Endothelial cell of umbilical vein (primary cell): ENCODE measurements around the gene GIGYF2. TPM values are rescaled to one million over a fixed set of nuclear protein-coding genes. Genes with fewer than 3 reads are reported as not detected.

Experiments used
- BruUV-seq: library from RNA; stranded (reverse); fragments of 400-500 nt; replicated peaks from 2 replicates; lab custom pipeline; 2021; lab: Mats Ljungman, UMichigan
- CTCF ChIA-PET: fragments of 300-600, 350-600 bp; sonication (Branson Sonifier 250); formaldehyde crosslinking; loops from one replicate; lab custom pipeline; 2021; ENCODE audit warnings: antibody characterized with exemption, inconsistent platforms; lab: Charles Lee
- POLR2A ChIA-PET: fragments of 300-600, 350-600 bp; sonication (Branson Sonifier 250); formaldehyde crosslinking; loops from one replicate; lab custom pipeline; 2021; ENCODE audit warnings: antibody characterized with exemption, inconsistent platforms; lab: Charles Lee
- DNase-seq: peaks from one replicate; pipeline ENCODE4 v3.0.0-alpha.2; 2011; ENCODE audit warnings: low read depth, low spot score
- FAIRE-seq: peaks from 2 replicates; lab custom pipeline; 2011; peaks lifted over from hg19 to GRCh38; lab: Jason Lieb, UNC
- H2AFZ ChIP-seq: 2 replicates; pipeline ENCODE4 v1.6.0; 2012; ENCODE audit warnings: low read depth, low read length, control low read depth, inconsistent platforms
- H3K27ac ChIP-seq: 2 replicates; pipeline ENCODE4 v1.5.1; 2011; ENCODE audit warnings: low read depth, mild to moderate bottlenecking, control low read depth, low read length, moderate library complexity; ENCODE audit not compliant: insufficient read depth
- H3K27me3 ChIP-seq, 2 experiments: 2 replicates each; pipeline versions ENCODE4 v1.6.0 to v1.6.1; 2011; ENCODE audit warnings: low read length in 2 of 2, mixed read lengths in 1 of 2; ENCODE audit not compliant: control insufficient read depth in 2 of 2, insufficient read depth in 2 of 2
- H3K36me3 ChIP-seq, 2 experiments: 2 replicates in 1 of 2; 3 replicates in 1 of 2; pipeline ENCODE4 v1.5.1; 2011; ENCODE audit warnings: low read length in 2 of 2, mild to moderate bottlenecking in 1 of 2, moderate library complexity in 1 of 2; ENCODE audit not compliant: control insufficient read depth in 2 of 2, insufficient read depth in 2 of 2; ENCODE audit errors: extremely low read depth in 1 of 2
- H3K4me1 ChIP-seq: 3 replicates; pipeline ENCODE4 v1.5.1; 2011; ENCODE audit warnings: mild to moderate bottlenecking, low read length; ENCODE audit not compliant: control insufficient read depth, insufficient read depth; ENCODE audit errors: extremely low read depth
- H3K4me2 ChIP-seq: 2 replicates; pipeline ENCODE4 v1.6.1; 2011; ENCODE audit warnings: low read length, control low read depth, mixed read lengths; ENCODE audit not compliant: insufficient read depth
- H3K4me3 ChIP-seq, 3 experiments: fragments of 200-600 bp in 1 of 3; sonication (generic), shearing (Covaris generic) in 1 of 3; replicated peaks in 1 of 3; 2 replicates each; pipeline ENCODE4 v1.5.1; 2011 to 2016; ENCODE audit warnings: control low read depth in 3 of 3, low read length in 3 of 3, mild to moderate bottlenecking in 2 of 3, inconsistent platforms in 1 of 3, low read depth in 1 of 3, moderate library complexity in 1 of 3; ENCODE audit not compliant: insufficient read depth in 1 of 3
- H3K79me2 ChIP-seq: 2 replicates; pipeline ENCODE4 v1.6.0; 2012; ENCODE audit warnings: low read length, inconsistent platforms; ENCODE audit not compliant: control insufficient read depth, insufficient read depth
- H3K9ac ChIP-seq: replicated peaks from 2 replicates; pipeline ENCODE3; 2011; ENCODE audit warnings: low read length, control low read depth; ENCODE audit not compliant: insufficient read depth; ENCODE audit errors: extremely low read depth
- H3K9me1 ChIP-seq: replicated peaks from 3 replicates; pipeline ENCODE4 v1.6.0; 2011; ENCODE audit warnings: mild to moderate bottlenecking, low read length; ENCODE audit not compliant: control insufficient read depth, insufficient read depth; ENCODE audit errors: extremely low read depth
- H3K9me3 ChIP-seq: replicated peaks from 2 replicates; pipeline ENCODE4 v1.5.1; 2012; ENCODE audit warnings: low read length, inconsistent platforms; ENCODE audit not compliant: control insufficient read depth, insufficient read depth
- H4K20me1 ChIP-seq: replicated peaks from 2 replicates; pipeline ENCODE3; 2011; ENCODE audit warnings: mild to moderate bottlenecking, low read length; ENCODE audit not compliant: control insufficient read depth, insufficient read depth; ENCODE audit errors: extremely low read depth
- EZH2 ChIP-seq: IDR thresholded peaks from 2 replicates; pipeline ENCODE4 v1.6.1; 2012; ENCODE audit warnings: borderline replicate concordance, low read depth, mild to moderate bottlenecking, moderate library complexity, low read length, inconsistent platforms; ENCODE audit not compliant: severe bottlenecking
- FOS ChIP-seq: IDR thresholded peaks from 2 replicates; pipeline ENCODE4 v1.6.1; 2011; ENCODE audit warnings: mild to moderate bottlenecking, low read length, moderate library complexity, borderline replicate concordance; ENCODE audit not compliant: insufficient read depth
- GATA2 ChIP-seq: IDR thresholded peaks from 2 replicates; pipeline ENCODE4 v1.7.0; 2011; ENCODE audit warnings: low read depth, mild to moderate bottlenecking, moderate library complexity, mixed read lengths, low read length; ENCODE audit not compliant: insufficient read length, insufficient read depth
- JUN ChIP-seq: IDR thresholded peaks from 2 replicates; pipeline ENCODE4 v1.6.1; 2011; ENCODE audit warnings: borderline replicate concordance, low read depth; ENCODE audit not compliant: insufficient read length, insufficient read depth
- MYC ChIP-seq: IDR thresholded peaks from one replicate; pipeline ENCODE4 v1.6.1; 2011; ENCODE audit warnings: mild to moderate bottlenecking, low read depth, low read length
- POLR2A ChIP-seq: IDR thresholded peaks from 2 replicates; pipeline ENCODE4 v1.6.1; 2012; ENCODE audit warnings: low read depth, mild to moderate bottlenecking, control low read depth, low read length
- POLR2AphosphoS5 ChIP-seq: IDR thresholded peaks from 2 replicates; pipeline ENCODE4 v1.6.1; 2012; ENCODE audit warnings: low read depth, mild to moderate bottlenecking, control low read depth, low read length, moderate library complexity; ENCODE audit not compliant: insufficient read depth
- dilution Hi-C: fragments of 300-500 bp; cut with MboI; formaldehyde crosslinking; loops from one replicate; pipeline ENCODE4 v1.15.0; 2019; ENCODE audit warnings: low sequenced_read_pairs; ENCODE audit not compliant: extremely low pct_ligation_motif_present
- intact Hi-C: fragments of 100-400 bp; cut with micrococcal nuclease; formaldehyde crosslinking; loops from one replicate; pipeline ENCODE4 v1.10.0; 2022
- polyA plus RNA-seq, 4 experiments: library from polyadenylated mRNA; depleted of rRNA in 3 of 4; stranded (reverse) in 3 of 4; unstranded in 1 of 4; fragments of >200 nt; gene quantifications; 2 replicates each; pipeline versions ENCODE4 v1.2.1 to v1.2.3, GENCODE V29; 2011 to 2012; ENCODE audit warnings: missing spikeins in 1 of 4
- total RNA-seq: library from RNA; stranded (reverse); gene quantifications from 2 replicates; pipeline ENCODE4 v1.2.3, GENCODE V29; 2021
- TF ChIP-seq, protein P1 (sequence below): IDR thresholded peaks from 2 replicates; pipeline ENCODE4 v1.6.1; 2011; ENCODE audit not compliant: insufficient read depth, insufficient read length
- TF ChIP-seq, protein P2 (sequence below), 2 donors: IDR thresholded peaks; 1 replicate in 1 of 2; 2 replicates in 1 of 2; pipeline ENCODE4 v1.5.1; 2011; ENCODE audit warnings: low read length in 2 of 2, mild to moderate bottlenecking in 2 of 2, moderate library complexity in 2 of 2, control low read depth in 1 of 2, inconsistent platforms in 1 of 2, low read depth in 1 of 2; ENCODE audit not compliant: insufficient read depth in 1 of 2; ENCODE audit errors: extremely low read depth in 1 of 2

Gene GIGYF2
- total and polyA plus RNA-seq, 2 donors (not counting 3 experiments of a cell fraction or from before 2014, with no cell fraction given), result 22.9 to 56.4 TPM

DNA sequence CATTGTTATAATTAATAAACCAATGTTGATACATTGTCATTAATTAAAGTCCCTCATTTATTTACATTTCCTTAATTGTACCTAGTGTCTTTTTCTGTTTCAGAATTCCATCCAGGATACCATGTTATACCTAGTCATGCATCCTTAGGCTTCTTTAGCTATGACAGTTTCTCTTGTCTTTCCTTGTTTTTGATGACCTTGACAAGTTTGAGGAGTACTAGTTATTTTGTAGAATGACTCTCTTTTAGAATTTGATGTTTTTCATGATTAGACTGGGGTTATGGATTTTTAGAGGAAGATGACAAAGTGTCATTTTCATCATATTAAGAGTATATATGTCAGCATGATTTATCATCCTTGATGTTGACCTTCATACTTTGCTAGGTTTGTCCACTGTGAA, 16.4 kb downstream of the GIGYF2 start:
- dilution Hi-C loops (no loop called here), intact Hi-C loops (no loop called here)
- H2AFZ ChIP-seq, result no peak overlapping the region
- no peak overlapping the region for H3K27ac ChIP-seq
- DNase-seq (no peak), FAIRE-seq (no peak)
- H3K9me1 ChIP-seq, result no peaks in the 10 kb centered on the region
- H3K27me3 ChIP-seq, result no peaks in the 10 kb centered on the region
- ChIA-PET CTCF (no interaction called here), POLR2A (no interaction called here)
- no peaks in the 10 kb centered on the region for H3K36me3 ChIP-seq
- BruUV-seq, result no TSS peak
- H3K4me1 ChIP-seq, result no peaks in the 10 kb centered on the region
- H3K9me3 ChIP-seq, result no peaks in the 10 kb centered on the region
- H4K20me1 ChIP-seq, result peaks cover 10% of the 10 kb centered on the region
- TF ChIP-seq GATA2 (no peak), JUN (no peak), POLR2A (no peak), MYC (no peak)
- TF ChIP-seq, protein P1, sequence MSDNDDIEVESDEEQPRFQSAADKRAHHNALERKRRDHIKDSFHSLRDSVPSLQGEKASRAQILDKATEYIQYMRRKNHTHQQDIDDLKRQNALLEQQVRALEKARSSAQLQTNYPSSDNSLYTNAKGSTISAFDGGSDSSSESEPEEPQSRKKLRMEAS, result no peak
- H3K9ac ChIP-seq, result no peak overlapping the region
- H3K4me2 ChIP-seq, result no peak overlapping the region
- peaks cover 77% of the 10 kb centered on the region for H3K79me2 ChIP-seq
- H3K4me3 ChIP-seq, result no peak overlapping the region

DNA sequence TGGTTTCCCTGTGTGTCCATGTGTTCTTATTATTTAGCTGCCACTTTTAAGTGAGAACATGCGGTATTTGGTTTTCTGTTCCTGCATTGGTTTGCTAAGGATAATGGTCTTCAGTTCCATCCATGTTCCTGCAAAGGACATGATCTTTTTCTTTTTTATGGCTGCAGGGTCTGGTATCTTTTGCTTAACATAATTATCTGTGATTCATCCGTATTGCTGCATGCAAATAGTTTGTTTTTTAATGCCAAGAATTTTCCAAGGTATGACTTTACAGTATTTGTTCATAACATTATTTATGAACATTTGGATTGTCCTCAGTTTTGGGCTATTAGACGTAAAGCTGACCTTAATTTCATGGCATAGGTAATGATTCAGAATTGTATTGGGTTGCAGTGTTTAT, 17.8 kb downstream of the GIGYF2 start:
- POLR2A ChIA-PET, result no interaction called here
- FAIRE-seq, result no peak

More for the DNA sequence above, 17.8 kb downstream of the GIGYF2 start:
- Histone ChIP-seq H3K79me2 (peaks cover 86% of the 10 kb centered on the region), H4K20me1 (peaks cover 10% of the 10 kb centered on the region), H3K9ac (no peak overlapping the region), H3K4me3 (no peak overlapping the region), H3K27me3 (no peaks in the 10 kb centered on the region), H3K9me3 (no peaks in the 10 kb centered on the region), H3K36me3 (peaks cover 0 to 2% of the 10 kb centered on the region in 2 experiments), H3K9me1 (no peaks in the 10 kb centered on the region), H3K4me1 (no peaks in the 10 kb centered on the region), H3K4me2 (no peak overlapping the region), H2AFZ (no peak overlapping the region), H3K27ac (no peak overlapping the region)
- TF ChIP-seq, protein P1, result no peak
- TF ChIP-seq POLR2A (no peak), JUN (no peak), EZH2 (no peak), FOS (no peak), MYC (no peak), GATA2 (no peak), POLR2AphosphoS5 (no peak)
- TF ChIP-seq, protein P2, sequence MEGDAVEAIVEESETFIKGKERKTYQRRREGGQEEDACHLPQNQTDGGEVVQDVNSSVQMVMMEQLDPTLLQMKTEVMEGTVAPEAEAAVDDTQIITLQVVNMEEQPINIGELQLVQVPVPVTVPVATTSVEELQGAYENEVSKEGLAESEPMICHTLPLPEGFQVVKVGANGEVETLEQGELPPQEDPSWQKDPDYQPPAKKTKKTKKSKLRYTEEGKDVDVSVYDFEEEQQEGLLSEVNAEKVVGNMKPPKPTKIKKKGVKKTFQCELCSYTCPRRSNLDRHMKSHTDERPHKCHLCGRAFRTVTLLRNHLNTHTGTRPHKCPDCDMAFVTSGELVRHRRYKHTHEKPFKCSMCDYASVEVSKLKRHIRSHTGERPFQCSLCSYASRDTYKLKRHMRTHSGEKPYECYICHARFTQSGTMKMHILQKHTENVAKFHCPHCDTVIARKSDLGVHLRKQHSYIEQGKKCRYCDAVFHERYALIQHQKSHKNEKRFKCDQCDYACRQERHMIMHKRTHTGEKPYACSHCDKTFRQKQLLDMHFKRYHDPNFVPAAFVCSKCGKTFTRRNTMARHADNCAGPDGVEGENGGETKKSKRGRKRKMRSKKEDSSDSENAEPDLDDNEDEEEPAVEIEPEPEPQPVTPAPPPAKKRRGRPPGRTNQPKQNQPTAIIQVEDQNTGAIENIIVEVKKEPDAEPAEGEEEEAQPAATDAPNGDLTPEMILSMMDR (IDR thresholded peaks at IDR 0.05; ENCODE audit: extremely low read depth in 1 of 2, insufficient read depth in 1 of 2, low read depth in 1 of 2, low read length in 2 of 2), result no peak
- no peak for DNase-seq
- intact Hi-C loops, result no loop called here
- dilution Hi-C loops, result no loop called here
- no TSS peak for BruUV-seq
- CTCF ChIA-PET, result no interaction called here
